Measurements from ENCODE around the gene ARPC1A. TPM values are rescaled to one million over a fixed set of nuclear protein-coding genes. Genes with fewer than 3 reads are reported as not detected.

The ARPC1A gene
- polyA plus RNA-seq, 1 of the 3 experiments (the other 2 are of a cell fraction), result 306 TPM

DNA sequence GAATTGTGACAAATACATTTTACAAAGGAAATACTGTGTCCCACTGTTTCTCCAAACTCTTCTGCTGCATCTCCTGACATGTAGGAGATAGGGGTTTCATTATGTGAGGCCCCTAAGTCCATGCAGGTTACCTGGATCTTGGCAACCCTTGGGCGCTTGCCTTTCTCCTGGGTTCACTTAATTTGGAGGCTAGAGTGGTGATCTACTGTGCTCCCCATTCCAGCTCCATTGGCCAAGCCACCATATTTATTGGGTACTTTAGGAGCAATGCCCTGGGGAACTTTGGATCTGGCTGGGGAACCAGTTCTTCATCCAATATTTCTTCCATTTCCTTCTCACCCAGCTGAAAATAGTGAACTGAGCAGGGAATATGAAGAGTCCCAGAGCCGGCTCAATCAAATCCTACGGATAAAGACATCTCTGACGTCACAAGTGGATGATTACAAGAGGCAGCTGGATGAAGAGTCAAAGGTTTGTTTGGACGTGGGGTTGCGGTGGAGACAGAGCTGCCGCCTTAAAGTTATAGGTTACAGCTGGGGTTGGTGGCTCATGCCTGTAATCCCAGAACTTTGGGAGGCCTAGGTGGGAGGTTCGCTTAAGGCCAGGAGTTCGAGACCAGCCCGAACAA is 34.6 kb upstream of the ARPC1A start:
- H3K9me2 ChIP-seq, result no peaks in the 10 kb centered on the region
- ChIA-PET CTCF (interaction anchor here (0.6 to 1.6 kb wide), 4 partner anchors 10 to 413 kb away, joined by 3 to 7 read pairs (median 4); partner anchors contain the start of gene TRRAP), POLR2A (interaction anchor here (1.0 kb wide), 1 partner anchor 20 kb away, joined by 4 read pairs; no protein-coding TSS in a partner anchor)
- no peaks in the 10 kb centered on the region for H3K4me1 ChIP-seq (ENCODE audit: control insufficient read depth in 1 of 2, insufficient read depth in 2 of 2, low read depth in 1 of 2, low read length in 1 of 2)
- no peaks in the 10 kb centered on the region for H3K27me3 ChIP-seq (ENCODE audit: insufficient read depth)
- no peak overlapping the region for H3K27ac ChIP-seq (ENCODE audit: low read depth in 2 of 2, low read length in 1 of 2)
- H3F3A ChIP-seq (replicated peaks; ENCODE audit: insufficient read depth), result no peaks in the 10 kb centered on the region
- no peaks in the 10 kb centered on the region for H4K20me1 ChIP-seq (ENCODE audit: insufficient read depth)
- H3K36me3 ChIP-seq (replicated peaks in 1 of 2; ENCODE audit: control insufficient read depth in 1 of 2, insufficient read depth in 2 of 2, low read length in 1 of 2), result no peaks in the 10 kb centered on the region
- TF ChIP-seq NFIC (IDR thresholded peaks at IDR 0.05; ENCODE audit: borderline replicate concordance), result no peak
- no peak for TF ChIP-seq RFX5 (IDR thresholded peaks at IDR 0.05; ENCODE audit: low read length)
- no peak for TF ChIP-seq RXRA (IDR thresholded peaks at IDR 0.05; ENCODE audit: borderline replicate concordance, low read depth)
- no peak for TF ChIP-seq TCF12 (IDR thresholded peaks at IDR 0.05)
- TF ChIP-seq, protein P1, sequence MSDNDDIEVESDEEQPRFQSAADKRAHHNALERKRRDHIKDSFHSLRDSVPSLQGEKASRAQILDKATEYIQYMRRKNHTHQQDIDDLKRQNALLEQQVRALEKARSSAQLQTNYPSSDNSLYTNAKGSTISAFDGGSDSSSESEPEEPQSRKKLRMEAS (IDR thresholded peaks at IDR 0.05; ENCODE audit: low read depth), result no peak
- TF ChIP-seq, protein P2, sequence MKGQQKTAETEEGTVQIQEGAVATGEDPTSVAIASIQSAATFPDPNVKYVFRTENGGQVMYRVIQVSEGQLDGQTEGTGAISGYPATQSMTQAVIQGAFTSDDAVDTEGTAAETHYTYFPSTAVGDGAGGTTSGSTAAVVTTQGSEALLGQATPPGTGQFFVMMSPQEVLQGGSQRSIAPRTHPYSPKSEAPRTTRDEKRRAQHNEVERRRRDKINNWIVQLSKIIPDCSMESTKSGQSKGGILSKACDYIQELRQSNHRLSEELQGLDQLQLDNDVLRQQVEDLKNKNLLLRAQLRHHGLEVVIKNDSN (IDR thresholded peaks at IDR 0.05; ENCODE audit: borderline replicate concordance, low read depth), result no peak
- no peak for TF ChIP-seq TAF1 (IDR thresholded peaks at IDR 0.05; ENCODE audit: borderline replicate concordance, low read depth, low read length)
- no peak for TF ChIP-seq RAD21 (IDR thresholded peaks at IDR 0.05; ENCODE audit: low read length)
- no peak for TF ChIP-seq GABPA (IDR thresholded peaks at IDR 0.05; ENCODE audit: low read depth)
- no peak for TF ChIP-seq TEAD4 (IDR thresholded peaks at IDR 0.05; ENCODE audit: borderline replicate concordance, insufficient read depth)
- TF ChIP-seq MEF2A (IDR thresholded peaks at IDR 0.05; ENCODE audit: borderline replicate concordance, low read depth), result no peak
- TF ChIP-seq MXI1 (IDR thresholded peaks at IDR 0.05; ENCODE audit: low read depth, low read length), result no peak
- TF ChIP-seq EZH2phosphoT487 (IDR thresholded peaks at IDR 0.05; ENCODE audit: borderline replicate concordance, low read depth), result no peak
- TF ChIP-seq GATA2 (CRISPR knock-in tag; IDR thresholded peaks at IDR 0.05), result no peak
- TF ChIP-seq, protein P3, sequence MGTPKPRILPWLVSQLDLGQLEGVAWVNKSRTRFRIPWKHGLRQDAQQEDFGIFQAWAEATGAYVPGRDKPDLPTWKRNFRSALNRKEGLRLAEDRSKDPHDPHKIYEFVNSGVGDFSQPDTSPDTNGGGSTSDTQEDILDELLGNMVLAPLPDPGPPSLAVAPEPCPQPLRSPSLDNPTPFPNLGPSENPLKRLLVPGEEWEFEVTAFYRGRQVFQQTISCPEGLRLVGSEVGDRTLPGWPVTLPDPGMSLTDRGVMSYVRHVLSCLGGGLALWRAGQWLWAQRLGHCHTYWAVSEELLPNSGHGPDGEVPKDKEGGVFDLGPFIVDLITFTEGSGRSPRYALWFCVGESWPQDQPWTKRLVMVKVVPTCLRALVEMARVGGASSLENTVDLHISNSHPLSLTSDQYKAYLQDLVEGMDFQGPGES (IDR thresholded peaks at IDR 0.05; ENCODE audit: low read depth, low read length), result no peak
- TF ChIP-seq, protein P4, sequence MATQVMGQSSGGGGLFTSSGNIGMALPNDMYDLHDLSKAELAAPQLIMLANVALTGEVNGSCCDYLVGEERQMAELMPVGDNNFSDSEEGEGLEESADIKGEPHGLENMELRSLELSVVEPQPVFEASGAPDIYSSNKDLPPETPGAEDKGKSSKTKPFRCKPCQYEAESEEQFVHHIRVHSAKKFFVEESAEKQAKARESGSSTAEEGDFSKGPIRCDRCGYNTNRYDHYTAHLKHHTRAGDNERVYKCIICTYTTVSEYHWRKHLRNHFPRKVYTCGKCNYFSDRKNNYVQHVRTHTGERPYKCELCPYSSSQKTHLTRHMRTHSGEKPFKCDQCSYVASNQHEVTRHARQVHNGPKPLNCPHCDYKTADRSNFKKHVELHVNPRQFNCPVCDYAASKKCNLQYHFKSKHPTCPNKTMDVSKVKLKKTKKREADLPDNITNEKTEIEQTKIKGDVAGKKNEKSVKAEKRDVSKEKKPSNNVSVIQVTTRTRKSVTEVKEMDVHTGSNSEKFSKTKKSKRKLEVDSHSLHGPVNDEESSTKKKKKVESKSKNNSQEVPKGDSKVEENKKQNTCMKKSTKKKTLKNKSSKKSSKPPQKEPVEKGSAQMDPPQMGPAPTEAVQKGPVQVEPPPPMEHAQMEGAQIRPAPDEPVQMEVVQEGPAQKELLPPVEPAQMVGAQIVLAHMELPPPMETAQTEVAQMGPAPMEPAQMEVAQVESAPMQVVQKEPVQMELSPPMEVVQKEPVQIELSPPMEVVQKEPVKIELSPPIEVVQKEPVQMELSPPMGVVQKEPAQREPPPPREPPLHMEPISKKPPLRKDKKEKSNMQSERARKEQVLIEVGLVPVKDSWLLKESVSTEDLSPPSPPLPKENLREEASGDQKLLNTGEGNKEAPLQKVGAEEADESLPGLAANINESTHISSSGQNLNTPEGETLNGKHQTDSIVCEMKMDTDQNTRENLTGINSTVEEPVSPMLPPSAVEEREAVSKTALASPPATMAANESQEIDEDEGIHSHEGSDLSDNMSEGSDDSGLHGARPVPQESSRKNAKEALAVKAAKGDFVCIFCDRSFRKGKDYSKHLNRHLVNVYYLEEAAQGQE (IDR thresholded peaks at IDR 0.05; ENCODE audit: low read depth, low read length), result no peak
- no peak for TF ChIP-seq YY1 (IDR thresholded peaks at IDR 0.05; ENCODE audit: low read depth)
- TF ChIP-seq, protein P5, sequence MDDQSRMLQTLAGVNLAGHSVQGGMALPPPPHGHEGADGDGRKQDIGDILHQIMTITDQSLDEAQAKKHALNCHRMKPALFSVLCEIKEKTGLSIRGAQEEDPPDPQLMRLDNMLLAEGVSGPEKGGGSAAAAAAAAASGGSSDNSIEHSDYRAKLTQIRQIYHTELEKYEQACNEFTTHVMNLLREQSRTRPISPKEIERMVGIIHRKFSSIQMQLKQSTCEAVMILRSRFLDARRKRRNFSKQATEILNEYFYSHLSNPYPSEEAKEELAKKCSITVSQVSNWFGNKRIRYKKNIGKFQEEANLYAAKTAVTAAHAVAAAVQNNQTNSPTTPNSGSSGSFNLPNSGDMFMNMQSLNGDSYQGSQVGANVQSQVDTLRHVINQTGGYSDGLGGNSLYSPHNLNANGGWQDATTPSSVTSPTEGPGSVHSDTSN (IDR thresholded peaks at IDR 0.05), result no peak
- no peak for TF ChIP-seq EP300 (IDR thresholded peaks at IDR 0.05; ENCODE audit: borderline replicate concordance in 1 of 2, low read depth in 1 of 2, low read length in 1 of 2)
- H3K9me3 ChIP-seq, result no peaks in the 10 kb centered on the region
- WGBS (ENCODE audit: low lambda C conversion rate), result 89% methylated on average over 10 of the region's 10 CpGs
- H3K9ac ChIP-seq, result no peak overlapping the region
- H3K4me2 ChIP-seq, result no peak overlapping the region
- no peak for DNase-seq
- H3K4me3 ChIP-seq (ENCODE audit: low read depth in 2 of 2, low read length in 1 of 2), result no peak overlapping the region
- H3K79me2 ChIP-seq (ENCODE audit: insufficient read depth), result no peaks in the 10 kb centered on the region
- no peak overlapping the region for H2AFZ ChIP-seq (ENCODE audit: low read depth)

Data from SK-N-SH (cell line).